ENCODE measurements around the gene SCN3B.

Gene SCN3B

DNA sequence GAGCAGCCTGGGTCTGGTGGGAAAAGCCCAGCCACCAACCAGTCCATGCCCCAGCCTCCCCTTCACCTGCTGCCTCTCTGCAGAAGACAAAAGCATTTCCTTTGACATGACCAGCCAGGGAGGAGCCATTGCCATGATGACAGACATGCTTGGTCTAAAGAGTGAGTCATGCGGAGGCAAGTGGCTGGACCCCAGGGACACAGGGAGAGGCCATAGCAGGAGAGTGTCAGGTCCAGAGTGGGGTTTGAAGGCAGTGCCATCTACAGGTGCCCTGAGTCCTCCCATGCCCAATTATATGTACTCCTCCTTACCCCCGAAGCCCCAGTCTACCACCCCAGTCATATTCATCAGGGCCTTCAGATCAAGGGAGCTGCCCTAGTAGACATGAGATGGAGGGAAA lies 67.4 kb downstream of the SCN3B start:
- peak; percentile 77 for DNase-seq (ENCODE audit: low read depth)
- no peak overlapping the region for H3K4me3 ChIP-seq (ENCODE audit: low read depth, low read length)
- TF ChIP-seq, protein P1, sequence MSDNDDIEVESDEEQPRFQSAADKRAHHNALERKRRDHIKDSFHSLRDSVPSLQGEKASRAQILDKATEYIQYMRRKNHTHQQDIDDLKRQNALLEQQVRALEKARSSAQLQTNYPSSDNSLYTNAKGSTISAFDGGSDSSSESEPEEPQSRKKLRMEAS (IDR thresholded peaks at IDR 0.05; ENCODE audit: low read depth, low read length): 0 out of 2 replicates have a peak, but pooled peaks have one; percentile 15
- TF ChIP-seq POLR2A (IDR thresholded peaks at IDR 0.05; ENCODE audit: extremely low read depth, insufficient read length): no peak

- no peak overlapping the region for H3K4me3 ChIP-seq (ENCODE audit: low read depth, low read length)
- DNase-seq (ENCODE audit: low read depth): no peak
- TF ChIP-seq, protein P1 (IDR thresholded peaks at IDR 0.05; ENCODE audit: low read depth, low read length): no peak
- TF ChIP-seq MYC (IDR thresholded peaks at IDR 0.05; ENCODE audit: low read depth, low read length) (no peak), POLR2A (IDR thresholded peaks at IDR 0.05; ENCODE audit: extremely low read depth, insufficient read length) (no peak)
- TF ChIP-seq, protein P2, sequence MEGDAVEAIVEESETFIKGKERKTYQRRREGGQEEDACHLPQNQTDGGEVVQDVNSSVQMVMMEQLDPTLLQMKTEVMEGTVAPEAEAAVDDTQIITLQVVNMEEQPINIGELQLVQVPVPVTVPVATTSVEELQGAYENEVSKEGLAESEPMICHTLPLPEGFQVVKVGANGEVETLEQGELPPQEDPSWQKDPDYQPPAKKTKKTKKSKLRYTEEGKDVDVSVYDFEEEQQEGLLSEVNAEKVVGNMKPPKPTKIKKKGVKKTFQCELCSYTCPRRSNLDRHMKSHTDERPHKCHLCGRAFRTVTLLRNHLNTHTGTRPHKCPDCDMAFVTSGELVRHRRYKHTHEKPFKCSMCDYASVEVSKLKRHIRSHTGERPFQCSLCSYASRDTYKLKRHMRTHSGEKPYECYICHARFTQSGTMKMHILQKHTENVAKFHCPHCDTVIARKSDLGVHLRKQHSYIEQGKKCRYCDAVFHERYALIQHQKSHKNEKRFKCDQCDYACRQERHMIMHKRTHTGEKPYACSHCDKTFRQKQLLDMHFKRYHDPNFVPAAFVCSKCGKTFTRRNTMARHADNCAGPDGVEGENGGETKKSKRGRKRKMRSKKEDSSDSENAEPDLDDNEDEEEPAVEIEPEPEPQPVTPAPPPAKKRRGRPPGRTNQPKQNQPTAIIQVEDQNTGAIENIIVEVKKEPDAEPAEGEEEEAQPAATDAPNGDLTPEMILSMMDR (IDR thresholded peaks at IDR 0.05; ENCODE audit: low read depth, low read length): no peak
Measured at GRCh38 chr11:123586568-123586967, 67.9 kb downstream of the SCN3B start.

GRCh38 chr11:123585706-123586105 lies 68.7 kb downstream of the SCN3B start:
- no peak overlapping the region for H3K4me3 ChIP-seq (ENCODE audit: low read depth, low read length)
- TF ChIP-seq POLR2A (IDR thresholded peaks at IDR 0.05; ENCODE audit: extremely low read depth, insufficient read length): no peak
- TF ChIP-seq, protein P1 (IDR thresholded peaks at IDR 0.05; ENCODE audit: low read depth, low read length): no peak
- TF ChIP-seq, protein P2 (IDR thresholded peaks at IDR 0.05; ENCODE audit: low read depth, low read length): no peak
- TF ChIP-seq MYC (IDR thresholded peaks at IDR 0.05; ENCODE audit: low read depth, low read length): no peak
- DNase-seq (ENCODE audit: low read depth): no peak

DNA sequence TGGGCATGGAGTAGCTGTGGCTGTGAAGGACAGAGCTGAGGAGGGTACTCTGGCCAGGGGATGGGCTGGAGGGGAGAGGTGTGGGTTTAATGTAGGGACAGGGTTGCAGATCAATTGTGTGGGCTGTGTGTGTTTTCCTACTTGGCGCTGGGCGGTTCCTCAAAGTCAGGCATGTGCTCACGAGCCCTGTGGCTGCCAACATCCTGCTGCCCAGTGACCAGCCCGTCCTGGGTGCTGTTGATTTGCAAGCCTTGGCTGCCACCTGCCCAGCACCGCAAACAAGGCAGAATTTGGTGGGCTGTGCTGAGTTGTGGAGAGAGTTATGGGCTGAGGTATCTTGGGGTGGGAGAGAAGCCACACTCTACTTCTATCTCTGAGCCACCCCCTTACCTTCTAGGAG lies 69.2 kb downstream of the SCN3B start:
- DNase-seq (ENCODE audit: low read depth): no peak
- no peak overlapping the region for H3K4me3 ChIP-seq (ENCODE audit: low read depth, low read length)
- TF ChIP-seq, protein P1 (IDR thresholded peaks at IDR 0.05; ENCODE audit: low read depth, low read length): no peak
- no peak for TF ChIP-seq POLR2A (IDR thresholded peaks at IDR 0.05; ENCODE audit: extremely low read depth, insufficient read length)
- TF ChIP-seq, protein P2 (IDR thresholded peaks at IDR 0.05; ENCODE audit: low read depth, low read length): no peak
- TF ChIP-seq MYC (IDR thresholded peaks at IDR 0.05; ENCODE audit: low read depth, low read length): no peak

- no peak overlapping the region for H3K4me3 ChIP-seq (ENCODE audit: low read depth, low read length)
- TF ChIP-seq, protein P2 (IDR thresholded peaks at IDR 0.05; ENCODE audit: low read depth, low read length): no peak
- TF ChIP-seq POLR2A (IDR thresholded peaks at IDR 0.05; ENCODE audit: extremely low read depth, insufficient read length) (no peak), MYC (IDR thresholded peaks at IDR 0.05; ENCODE audit: low read depth, low read length) (no peak)
- TF ChIP-seq, protein P1 (IDR thresholded peaks at IDR 0.05; ENCODE audit: low read depth, low read length): no peak
- DNase-seq (ENCODE audit: low read depth): no peak
Measured at GRCh38 chr11:123584737-123585136, 69.7 kb downstream of the SCN3B start.

GRCh38 chr11:123584186-123584585 lies 70.2 kb downstream of the SCN3B start:
- no peak overlapping the region for H3K4me3 ChIP-seq (ENCODE audit: low read depth, low read length)
- DNase-seq (ENCODE audit: low read depth): no peak
- TF ChIP-seq, protein P1 (IDR thresholded peaks at IDR 0.05; ENCODE audit: low read depth, low read length): no peak
- TF ChIP-seq MYC (IDR thresholded peaks at IDR 0.05; ENCODE audit: low read depth, low read length) (no peak), POLR2A (IDR thresholded peaks at IDR 0.05; ENCODE audit: extremely low read depth, insufficient read length) (no peak)
- TF ChIP-seq, protein P2 (IDR thresholded peaks at IDR 0.05; ENCODE audit: low read depth, low read length): no peak
